HG02973 (cell line): ENCODE measurements around the gene C16orf74.

Experiments used
- ATAC-seq: cut with Tn5 transposase; IDR thresholded peaks from one replicate; pipeline ENCODE4 v1.9.1; 2021; ENCODE audit warnings: moderate library complexity; ENCODE audit not compliant: unreplicated experiment

C16orf74 gene

DNA sequence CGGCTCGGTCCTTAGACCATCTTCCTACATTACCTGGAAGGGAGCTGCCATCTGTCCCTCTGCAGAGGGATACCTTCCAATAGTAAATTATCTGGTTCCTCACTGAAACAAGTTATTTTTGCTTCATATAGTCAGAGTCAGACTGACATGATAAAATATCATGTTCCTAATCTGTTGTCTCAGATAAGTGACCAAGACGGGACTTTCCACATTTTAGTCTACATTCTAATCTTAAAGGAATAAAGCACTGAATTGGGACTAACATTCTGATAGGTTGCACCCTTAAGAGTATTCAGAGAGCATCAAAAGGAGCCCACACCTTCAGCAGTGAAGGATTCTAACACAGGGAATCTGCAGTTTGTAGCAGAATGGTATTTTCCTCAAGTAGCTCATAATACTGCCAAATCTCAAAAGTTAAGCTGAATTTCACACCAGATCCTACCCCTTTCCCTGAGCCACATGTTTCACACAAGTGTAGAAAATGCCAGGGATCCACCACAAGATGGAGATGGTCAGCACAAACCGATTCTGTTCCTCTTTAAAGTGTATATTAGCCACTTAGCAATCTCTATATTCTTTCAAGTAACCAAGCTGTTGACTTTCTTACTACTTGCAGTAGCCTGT lies 75.5 kb downstream of the C16orf74 start:
- ATAC-seq = no peak

DNA sequence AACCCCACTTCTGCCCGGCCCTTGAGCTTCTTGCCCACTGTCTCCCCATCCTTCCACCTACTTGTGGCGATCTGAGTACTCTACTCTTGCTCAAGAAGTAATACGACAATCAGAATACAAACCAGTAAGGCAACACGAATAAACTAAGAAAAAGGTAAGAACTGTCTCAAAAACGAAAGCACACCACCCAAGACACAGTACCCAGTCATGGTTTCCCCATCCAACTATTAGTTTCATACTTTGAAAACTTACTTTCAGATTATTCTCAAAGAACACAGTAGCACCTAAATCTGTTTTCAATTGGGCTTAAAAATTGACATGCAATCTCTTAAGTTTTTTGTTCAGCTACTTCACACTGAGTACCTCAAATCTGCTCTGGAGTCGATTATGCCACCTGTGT lies 76.1 kb downstream of the C16orf74 start:
- no peak for ATAC-seq

DNA sequence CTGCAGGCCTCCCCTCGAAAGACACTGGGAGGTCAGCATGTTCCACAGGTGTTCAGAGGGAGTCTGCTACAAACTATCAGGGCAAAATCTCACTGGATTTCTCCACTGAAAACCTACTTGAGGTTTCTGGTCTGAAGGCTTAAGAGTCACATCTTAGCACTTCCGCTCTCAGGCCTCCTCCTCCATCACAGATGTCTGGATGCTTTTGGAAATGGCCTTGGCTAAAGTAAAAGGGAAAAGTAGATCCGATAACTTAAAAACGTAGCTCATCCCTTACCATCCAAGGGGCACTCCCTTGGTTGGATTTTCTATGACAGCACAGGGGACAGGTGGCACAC lies 76.5 kb downstream of the C16orf74 start:
- no peak for ATAC-seq

DNA sequence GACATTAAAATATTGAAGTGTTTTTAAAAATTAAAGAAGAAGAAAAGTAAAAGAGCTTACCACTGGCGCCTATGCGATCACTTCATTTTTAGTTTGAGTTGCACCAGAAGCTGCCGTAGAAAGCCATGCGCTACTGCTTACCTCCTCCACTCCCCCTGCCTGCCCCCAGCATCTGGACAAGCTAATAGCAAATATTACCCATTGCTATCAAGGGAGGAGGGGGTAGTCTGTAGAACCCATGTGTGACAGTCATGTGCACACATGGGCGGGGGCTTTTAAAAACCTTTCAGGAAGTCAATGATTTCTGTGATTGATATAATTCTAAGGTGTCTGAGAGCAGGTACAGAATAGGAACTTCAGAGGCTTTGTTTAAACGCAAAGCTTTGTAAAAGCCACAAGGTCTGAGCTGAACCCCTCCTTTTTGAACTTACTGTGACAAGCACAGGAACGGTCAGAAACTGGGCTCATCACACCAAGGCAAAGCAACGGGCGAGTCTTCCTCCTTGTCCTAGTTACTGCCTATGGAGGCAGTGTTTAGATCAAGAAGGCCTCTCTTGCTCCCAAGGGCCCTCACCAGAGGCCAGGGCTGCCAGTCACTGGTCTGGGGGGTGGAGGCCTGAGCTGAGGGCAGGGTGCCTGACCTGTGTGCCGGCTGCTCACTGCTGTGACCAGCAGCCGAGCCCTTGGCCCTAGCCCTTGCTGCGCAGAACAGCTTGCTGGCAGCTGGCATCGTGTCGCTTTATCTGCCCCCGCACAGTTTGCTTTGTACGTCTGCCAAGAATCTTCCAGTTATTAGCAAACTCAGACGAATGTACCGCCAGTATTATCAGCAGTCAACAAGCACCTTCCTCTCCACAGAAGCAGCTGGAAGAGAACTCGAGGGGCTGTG lies 77.1 kb downstream of the C16orf74 start:
- no peak for ATAC-seq

DNA sequence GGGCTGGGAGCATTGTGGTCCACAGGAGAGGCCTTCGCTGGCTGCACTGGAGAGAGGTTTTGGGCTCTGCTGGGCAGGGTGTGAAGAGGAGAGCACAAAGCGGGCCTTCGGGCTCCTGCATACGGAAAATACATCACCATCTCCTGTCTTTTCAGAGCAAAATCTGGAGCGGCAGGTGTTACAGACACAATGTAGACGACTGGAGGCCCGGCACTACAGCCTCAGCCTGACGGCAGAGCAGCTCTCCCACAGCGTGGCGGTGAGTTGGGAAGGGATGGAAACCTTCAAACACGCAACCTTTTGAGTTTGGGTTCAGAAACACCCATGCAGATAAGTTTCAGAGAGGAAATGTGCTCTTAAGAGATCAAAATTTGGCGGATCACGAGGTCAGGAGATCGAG lies 80.1 kb downstream of the C16orf74 start:
- no peak for ATAC-seq

DNA sequence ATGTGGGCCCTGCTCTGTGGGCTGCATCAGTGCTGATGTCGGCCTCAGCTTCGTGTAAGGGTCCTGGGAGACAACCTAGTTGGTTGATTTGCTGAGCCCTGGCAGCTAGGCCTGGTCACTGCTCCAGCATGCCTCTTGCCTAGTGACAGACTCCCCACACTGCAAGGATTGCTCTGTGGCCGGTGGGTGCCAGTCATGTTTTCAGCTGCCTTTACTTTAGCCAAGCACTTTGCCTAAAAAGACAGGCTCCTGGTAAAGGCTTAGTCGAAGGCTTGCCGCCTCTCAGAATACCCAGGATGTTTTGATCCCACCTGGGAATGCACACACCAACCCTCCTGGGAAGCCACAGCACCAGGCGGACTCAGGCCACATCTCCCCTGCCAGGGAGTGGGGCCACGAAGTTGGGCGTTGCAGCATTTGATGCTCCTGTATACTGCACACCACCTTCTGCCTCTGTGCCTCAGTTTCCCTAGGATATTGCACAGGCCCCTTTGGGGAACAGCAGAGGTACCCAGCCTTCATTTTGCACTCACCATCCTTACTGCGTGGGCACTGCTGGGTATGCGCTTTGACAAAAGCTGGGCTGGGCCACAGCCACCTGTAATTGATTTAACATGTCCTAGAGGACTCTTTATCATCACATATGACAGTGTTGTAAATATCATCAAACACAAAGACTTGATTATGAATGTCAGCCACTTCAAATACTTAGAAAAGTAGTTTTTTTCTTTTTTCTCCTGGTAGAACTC lies 82.0 kb downstream of the C16orf74 start:
- ATAC-seq = no peak

DNA sequence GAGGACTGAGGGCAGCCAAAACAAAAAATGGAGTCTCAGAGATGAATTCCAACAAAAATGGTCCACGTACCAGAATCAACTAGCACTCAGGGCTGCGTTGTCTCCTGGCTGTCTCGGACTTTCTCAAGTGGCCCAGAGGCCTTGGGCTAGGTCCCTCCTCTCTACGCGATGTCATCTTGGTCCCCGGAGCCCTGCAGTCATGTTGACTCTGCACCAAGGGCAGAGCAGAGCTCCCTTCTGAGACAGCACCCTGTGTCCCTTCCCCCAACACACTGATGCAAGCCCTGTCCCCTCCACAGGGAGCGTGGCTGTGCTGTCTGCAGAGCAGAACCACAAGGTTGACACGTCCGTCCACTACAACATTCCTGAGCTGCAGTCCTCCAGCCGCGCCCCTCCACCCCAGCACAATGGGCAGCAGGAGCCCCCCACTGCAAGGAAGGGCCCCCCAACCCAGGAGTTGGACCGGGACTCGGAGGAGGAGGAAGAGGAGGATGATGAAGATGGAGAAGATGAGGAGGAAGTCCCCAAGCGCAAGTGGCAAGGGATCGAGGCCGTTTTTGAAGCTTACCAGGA lies 83.0 kb downstream of the C16orf74 start:
- no peak for ATAC-seq

DNA sequence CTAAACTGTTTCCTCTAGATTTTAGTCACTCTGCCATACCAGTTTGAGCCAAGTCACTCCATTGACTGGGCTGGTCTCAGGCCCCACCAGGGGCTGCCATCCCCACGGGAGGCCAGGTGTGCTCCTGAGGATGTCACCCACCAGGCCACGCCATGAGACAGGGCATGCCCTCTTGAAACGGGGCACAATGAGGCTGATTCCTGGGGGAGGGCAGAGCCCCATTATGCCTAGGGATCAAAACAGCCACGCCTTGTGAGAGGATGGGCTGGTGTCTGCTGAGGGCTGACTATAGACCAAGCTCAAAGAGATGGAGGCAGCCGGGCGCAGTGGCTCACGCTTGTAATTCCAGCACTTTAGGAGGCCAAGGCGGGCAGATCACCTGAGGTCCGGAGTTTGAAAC lies 83.6 kb downstream of the C16orf74 start:
- ATAC-seq = no peak

DNA sequence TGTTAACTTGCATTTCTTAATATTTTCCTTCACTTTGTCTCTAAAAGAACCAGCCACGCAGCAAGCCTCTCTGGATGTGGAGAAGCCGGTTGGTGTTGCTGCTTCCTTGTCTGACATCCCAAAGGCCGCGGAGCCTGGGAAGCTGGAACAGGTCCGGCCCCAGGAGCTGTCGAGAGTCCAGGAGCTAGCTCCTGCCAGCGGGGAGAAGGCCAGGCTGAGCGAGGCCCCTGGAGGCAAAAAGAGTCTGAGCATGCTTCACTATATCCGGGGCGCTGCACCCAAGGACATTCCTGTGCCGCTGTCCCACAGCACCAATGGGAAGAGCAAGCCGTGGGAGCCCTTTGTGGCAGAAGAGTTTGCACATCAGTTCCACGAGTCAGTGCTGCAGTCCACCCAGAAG lies 85.0 kb downstream of the C16orf74 start:
- no peak for ATAC-seq

DNA sequence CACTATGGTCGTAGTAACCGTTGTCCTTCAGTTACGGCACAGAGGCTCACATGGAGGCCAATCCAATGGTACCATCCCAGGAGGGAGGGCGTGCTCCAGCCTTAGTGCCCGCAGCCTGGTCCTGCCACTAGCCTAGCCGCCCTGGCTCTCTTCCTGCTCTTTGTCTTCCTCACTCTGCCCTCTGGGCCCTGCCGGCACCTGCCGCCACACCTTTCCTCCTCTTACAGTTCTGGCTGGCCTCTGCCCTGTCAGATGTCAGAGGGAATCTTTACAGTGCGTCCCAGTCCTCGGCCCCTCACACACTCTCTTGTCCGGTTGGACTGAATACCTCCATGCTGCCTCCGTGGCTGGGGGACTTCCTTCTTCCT lies 85.5 kb downstream of the C16orf74 start:
- no peak for ATAC-seq

DNA sequence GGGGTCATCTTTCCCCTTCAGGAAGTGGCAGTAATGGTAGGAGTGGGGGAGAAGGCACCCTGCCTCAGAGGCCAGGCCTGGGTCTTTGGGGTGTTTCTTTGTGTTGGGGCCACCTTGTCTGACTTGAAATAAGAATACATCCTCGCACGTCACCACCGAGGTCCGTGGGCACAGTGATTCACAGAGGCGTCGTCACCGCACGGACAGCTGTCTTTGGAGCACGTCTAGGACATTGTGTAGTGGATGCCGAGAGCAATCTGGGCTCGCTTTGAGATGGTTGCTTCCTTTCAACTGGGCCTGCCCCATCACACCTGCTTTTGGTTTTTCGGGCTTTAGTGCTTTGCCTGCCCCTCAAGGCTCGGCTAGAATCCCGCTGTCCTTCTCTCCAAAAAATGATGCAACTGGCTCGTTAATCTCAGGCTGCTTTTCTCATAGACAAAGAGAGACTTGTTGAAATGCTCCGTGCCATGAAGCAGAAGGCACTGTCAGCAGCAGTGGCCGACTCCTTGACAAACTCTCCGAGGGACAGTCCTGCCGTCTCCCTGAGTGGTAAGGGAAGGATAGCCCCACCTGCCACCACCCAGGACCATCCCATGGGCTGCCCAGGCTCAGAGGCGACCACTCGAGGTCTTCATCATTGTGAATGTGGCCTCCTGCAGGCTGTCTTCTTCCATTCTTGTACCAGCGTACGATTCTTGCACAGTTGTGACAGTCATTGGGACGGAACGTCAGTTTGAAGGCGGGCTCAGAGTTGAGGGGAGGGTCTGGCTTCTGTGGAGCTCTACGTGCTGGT lies 86.1 kb downstream of the C16orf74 start:
- ATAC-seq = no peak

DNA sequence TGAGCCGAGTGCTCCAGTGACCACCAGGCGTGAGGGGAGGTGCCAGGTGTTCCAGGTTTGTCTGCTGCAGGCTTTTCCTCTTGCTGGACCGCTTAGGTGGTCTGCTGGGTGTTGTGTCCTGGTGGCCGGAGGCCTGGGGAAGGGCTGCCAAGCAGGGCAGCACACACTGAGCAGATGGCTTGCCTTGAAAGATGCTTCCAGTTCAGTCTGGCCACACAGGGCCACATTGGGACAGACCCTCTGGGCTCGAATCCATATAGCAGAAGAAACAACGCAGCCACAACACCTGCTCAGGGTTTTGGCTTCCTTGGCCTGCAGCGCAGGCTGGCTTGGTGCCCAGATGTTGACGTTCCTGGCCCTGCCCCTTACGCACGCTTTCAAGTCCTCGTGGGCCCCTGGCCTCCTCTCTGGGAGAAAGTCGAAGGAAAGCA lies 87.0 kb downstream of the C16orf74 start:
- no peak for ATAC-seq

DNA sequence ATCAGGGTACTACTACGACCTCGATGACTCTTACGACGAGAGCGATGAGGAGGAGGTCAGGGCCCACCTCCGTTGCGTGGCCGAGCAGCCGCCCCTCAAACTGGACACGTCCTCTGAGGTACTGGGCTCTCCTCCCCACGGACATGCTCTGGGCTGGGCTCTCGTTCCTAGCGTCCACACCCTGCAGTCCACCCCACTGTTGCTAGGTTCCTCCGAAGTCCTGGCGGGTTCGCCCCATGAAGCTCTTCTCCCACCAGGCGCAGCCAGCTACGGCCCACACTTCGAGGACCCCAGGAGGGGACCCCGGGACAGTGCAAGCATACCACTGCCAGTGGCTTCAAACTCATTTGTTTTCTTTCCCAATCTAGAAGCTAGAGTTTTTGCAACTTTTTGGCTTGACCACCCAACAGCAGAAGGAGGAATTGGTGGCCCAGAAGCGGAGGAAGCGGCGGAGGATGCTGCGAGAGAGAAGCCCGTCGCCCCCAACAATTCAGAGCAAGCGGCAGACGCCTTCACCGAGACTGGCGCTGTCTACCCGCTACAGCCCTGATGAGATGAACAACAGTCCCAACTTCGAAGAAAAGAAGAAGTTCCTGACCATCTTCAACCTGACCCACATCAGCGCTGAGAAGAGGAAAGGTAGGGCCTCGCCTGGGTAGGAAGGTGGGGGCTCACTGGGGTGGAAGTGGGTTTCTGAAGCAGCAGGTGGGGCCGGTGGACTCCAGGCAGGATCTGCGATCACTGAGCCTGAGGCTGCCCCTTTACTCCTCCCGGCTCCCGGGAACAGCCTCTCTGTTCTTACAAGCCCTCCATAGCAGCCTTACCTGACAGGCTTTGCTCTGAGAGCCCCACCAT lies 87.7 kb downstream of the C16orf74 start:
- no peak for ATAC-seq

DNA sequence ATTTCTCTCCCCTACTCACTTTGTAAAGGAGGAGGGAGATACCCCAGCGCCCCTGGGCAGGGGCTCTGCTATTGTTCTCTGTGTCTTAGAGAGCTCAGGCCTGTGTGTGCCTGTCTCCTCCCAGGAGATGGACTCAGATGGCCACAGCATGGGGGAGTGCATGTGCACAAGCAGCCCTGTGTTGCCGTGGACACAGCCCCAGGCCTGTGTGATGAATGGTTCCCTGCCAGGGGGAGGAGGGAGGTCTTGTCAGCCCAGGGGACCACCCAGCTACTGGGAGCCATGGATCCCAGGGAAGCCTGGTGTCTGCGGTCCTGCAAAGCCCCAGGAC lies 88.4 kb downstream of the C16orf74 start:
- no peak for ATAC-seq

DNA sequence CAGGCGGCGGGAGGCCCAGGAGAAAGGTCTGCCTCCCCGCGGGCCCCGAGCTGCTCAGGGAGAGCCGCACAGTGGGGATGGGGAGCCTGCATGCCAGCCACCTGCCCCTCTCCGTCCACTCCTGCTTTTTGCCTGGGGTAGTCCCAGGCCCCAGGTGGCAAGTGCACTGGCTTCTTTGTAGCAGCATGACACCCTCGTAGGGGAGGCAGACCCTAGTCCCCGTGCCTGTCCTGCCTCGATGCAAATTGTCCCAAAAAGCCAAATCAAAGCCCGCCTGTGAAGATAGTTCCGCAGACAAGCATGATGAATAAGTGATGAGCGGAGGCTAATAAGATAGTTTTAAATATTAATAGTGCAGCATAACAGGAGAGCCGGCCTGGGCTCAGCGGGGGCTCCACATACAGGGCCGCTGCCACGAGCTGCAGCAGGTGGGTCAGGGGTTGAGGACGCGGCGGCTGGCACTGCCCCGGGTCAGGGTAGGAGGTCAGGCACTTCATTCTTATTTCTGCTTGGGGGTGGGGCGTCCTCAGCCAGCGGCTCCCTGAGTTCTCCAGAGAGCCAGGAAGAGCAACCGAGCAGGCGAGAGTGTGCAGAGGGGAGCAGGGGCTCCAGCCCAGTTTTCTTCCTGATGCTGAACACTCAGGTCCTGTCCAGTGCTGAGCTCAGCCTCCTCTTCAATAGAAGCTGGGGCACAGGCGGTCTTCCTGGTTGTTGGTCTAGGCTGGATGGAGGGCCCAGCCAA lies 89.0 kb downstream of the C16orf74 start:
- no peak for ATAC-seq

DNA sequence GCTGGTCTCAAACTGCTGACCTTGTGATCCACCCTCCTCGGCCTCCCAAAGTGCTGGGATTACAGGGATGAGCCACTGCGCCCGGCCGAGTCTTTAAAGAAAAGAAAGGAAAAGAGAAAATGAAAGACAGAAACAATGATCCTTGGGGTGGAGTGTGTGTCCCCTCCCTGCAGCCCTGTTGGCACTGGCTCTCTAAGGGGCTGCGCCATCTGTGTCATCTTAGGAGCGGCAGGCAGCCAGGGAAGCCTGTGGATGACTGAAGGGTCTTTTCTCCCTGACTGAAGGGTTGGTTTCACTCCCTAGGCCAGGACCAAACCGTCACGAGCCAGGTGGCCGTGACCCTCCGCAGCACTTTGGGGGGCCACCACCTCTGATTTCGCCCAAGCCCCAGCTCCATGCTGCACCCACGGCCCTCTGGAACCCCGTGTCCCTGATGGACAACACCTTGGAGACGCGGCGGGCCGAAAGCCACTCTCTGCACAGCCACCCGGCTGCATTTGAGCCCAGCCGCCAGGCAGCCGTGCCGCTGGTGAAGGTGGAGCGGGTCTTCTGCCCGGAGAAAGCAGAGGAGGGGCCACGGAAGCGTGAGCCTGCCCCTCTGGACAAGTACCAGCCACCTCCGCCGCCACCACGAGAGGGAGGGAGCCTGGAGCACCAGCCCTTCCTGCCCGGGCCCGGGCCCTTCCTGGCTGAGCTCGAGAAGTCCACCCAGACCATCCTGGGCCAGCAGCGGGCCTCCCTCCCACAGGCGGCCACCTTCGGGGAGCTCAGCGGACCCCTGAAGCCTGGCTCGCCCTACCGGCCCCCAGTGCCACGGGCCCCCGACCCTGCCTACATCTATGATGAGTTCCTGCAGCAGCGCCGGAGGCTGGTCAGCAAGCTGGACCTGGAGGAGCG lies 89.8 kb downstream of the C16orf74 start:
- ATAC-seq = no peak

DNA sequence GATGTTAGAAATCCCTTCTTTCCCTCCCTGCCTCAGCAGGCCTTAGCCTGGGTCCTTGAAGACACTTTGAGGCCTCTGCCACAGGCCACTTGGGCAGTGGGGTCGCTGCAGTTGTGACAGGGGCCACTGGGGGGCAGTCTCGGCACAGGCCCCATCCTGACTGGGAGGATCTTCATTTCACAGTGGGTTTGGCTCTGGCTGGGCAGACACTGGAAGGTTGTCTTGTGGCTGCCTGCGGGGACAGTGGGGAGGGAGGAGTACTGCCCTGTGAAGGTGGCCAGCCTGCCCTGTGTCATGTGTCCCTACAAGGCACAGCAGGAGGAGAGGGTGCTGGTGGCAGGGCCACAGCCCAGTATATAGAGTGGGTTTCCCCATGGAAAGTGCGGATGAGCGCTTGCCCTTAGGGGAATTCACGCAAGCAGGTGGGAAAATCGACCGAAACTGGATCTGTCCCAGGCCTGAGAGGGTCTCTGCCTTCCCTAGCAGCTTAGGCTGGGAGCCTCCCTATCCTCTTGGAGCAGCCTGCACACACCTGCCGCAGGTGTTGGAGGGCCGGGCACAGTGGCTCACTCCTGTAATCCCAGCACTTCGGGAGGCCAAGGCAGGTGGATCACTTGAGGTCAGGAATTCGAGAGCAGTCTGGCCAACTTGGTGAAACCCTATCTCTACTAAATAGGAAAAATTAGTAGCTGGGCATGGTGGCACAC lies 90.9 kb downstream of the C16orf74 start:
- no peak for ATAC-seq

DNA sequence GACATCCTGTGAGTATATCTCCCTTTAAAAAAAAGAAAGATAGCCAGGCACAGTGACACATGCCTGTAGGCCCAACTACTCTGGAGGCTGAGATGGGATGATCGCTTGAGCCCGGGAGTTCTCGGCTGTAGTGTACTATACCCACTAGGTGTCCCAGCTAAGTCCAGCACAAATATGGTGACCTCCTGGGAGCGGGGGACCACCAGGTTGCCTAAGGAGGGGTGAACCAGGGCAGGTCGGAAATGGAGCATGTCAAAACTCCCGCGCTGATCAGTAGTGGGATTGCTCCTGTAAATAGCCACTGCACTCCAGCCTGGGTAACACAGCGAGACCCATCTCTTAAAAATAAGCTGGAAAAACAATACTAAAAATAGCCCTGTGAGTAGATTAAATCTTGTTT lies 91.6 kb downstream of the C16orf74 start:
- no peak for ATAC-seq
